Measurements from ENCODE around the gene RAD54L.
"Not testable (repeated sequence)": the region's sequence is repeated elsewhere in the genome, so short reads cannot be mapped to it uniquely, and the experiment has no call there.

Gene RAD54L

GRCh38 chr1:46241733-46242132 lies 5.8 kb upstream of the RAD54L start:
- DNase-seq (ENCODE audit: low spot score): not testable (repeated sequence)

DNA sequence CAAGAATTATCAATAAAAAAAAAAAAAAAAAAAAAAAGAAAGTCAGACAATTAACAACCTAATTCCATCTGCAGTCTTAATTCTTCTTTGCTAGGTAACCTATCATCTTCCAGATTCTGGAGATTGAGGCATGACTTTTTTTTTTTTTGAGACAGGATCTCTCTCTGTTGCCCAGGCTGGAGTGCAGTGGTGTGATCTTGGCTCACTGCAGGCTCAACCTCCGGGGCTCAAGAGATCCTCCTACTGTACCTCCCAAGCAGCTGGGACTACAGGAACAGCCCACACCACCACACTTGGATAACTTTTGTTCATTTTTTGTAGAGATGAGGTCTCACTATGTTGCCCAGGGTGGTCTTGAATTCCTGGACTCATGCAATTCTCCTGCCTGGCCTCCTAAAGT lies 4.6 kb upstream of the RAD54L start:
- no peak for DNase-seq (ENCODE audit: low spot score)

GRCh38 chr1:46243831-46244230 lies 3.7 kb upstream of the RAD54L start:
- DNase-seq (ENCODE audit: low spot score): not testable (repeated sequence)

DNA sequence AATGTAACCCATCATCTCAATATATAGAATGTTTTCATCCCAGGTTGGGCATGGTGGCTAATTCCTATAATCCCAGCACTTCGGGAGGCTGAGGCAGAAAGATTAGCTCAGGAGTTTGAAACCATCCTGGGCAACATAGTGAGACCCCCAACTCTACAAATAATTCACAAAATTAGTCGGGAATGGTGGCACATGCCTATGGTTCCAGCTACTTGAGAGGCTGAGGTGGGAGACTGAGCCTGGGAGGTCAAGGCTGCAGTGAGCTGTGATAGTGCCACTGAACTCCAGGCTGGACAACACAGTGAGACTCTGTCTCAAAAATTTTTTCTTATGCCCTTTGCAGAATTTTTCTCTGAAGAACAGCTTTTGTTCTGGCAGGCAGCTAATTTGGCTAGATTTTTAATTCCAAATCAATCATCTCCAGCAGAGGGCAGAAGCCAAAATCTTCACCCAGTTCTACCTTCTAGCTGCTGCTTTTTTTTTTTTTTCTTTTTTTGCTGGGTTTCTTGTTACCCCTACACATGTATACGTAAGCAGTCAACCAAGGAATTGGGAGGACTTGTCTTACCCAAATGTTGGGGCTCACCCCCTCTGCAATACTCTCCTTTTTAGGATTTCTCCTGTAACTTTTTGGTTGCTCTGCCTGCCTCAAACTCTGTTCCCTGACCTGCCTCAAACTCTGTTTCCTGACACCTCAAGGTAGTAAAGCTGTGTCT lies 2.7 kb upstream of the RAD54L start:
- DNase-seq (ENCODE audit: low spot score): peak; percentile 15

DNA sequence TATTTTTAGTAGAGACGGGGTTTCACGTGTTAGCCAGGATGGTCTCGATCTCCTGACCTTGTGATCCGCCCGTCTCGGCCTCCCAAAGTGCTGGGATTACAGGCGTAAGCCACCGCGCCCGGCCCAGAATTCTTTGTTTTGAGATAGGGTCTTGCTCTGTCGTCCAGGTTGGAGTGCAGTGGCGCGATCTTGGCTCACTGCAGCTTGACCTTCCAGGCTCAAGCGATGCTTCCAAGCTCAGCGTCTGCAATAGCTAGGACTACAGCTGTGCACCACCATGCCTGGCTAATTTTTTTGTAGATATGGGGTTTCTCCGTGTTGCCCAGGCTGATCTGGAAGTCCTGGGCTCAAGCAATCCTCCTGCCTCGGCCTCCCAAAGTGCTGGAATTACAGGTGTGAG lies 1.4 kb upstream of the RAD54L start:
- not testable (repeated sequence) for DNase-seq (ENCODE audit: low spot score)

DNA sequence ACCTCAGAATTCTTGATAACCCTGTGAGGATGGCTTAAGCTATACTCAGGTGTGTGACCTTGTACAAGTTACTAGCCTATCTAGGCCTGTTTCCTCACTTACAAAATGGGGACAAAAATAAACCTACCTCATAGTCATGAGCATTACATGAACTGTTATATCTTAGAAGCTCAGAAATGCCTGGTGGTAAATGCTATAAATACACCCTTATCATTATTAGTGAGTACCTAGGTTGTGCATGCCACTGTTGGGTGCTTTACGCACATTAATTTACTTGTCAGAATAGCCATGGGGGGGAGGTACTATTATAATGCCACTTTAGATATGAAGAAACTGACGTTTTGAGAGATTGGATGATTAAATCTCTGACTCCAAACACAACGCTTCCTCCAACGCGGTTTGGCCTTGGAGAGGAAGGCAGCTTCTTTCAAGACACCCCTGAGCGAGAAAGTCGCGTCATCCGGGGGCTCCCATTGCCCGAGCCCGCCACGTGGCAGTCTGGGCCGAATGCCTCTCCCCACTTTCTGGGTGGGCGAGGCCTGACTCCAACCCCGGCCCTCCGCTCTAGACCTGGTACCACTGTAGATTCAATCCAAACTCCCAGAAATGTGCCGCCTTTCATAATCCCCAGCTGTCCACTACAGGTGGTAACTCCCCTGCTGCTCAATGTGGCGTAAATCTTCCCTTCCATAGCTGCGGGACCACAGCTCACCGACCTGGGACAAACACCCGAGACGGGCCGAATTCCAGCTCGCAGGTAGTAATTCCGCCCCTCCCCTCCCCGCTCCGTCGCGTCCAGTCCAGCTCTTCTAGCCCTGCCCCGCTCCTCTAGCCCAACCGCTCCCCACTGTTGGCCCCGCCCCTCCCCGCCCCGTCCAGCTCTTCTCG lies 771 bp upstream of the RAD54L start:
- DNase-seq (ENCODE audit: low spot score): peak; percentile 21

DNA sequence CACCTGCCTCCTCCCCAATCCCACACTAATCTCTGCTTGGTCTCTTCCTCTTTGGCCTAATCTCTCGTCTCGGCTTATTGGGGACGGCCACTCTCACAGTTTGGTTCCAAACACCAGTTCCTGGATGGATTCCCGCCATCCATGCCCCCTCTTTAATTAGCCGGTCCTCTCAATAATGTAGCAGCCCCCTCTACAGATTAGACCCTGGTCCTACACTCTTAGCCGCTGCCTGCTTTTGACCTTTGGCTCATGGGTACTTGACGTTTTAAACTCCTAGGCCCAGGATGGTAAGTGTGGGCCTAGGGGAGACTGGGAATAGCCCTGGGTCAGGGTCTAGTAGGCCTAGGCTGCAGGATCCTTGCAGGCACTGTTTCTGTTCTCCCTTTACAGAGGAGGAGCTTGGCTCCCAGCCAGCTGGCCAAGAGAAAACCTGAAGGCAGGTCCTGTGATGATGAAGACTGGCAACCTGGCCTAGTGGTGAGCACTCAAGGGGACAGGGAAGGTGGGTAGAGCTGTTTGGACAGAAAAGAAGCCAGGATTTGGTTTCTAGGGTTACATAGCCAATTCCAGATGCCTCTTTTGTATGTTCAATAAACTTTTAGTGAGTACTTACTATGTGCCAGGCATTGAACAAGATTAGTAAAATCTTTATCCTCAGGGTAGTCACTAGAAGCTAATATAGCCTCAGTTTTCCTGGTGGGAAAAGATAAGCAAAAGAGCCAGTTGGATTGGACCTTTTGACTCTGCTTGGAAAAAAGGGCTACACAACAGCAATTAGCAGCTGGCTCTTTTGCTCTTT lies 758 bp downstream of the RAD54L start:
- DNase-seq (ENCODE audit: low spot score): no peak

DNA sequence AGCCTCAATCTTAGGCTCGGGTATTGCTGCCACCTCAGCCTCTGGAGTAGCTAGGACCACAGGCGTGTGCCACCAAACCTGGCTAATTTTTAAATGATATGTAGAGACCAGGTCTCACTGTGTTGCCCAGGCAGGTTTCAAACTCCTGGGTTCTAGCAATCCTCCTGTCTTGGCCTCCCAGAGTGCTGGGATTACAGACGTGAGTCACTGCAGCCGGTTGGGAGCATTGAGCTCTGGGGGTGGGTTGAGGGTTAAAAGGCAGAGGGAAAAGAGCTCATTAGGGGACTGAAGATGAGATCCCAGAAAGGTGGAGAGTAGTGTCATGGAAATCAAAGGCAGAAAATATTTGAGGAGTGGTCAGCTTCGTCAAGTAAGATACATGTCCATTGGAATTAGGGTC lies 7.1 kb downstream of the RAD54L start:
- no peak for DNase-seq (ENCODE audit: low spot score)

DNA sequence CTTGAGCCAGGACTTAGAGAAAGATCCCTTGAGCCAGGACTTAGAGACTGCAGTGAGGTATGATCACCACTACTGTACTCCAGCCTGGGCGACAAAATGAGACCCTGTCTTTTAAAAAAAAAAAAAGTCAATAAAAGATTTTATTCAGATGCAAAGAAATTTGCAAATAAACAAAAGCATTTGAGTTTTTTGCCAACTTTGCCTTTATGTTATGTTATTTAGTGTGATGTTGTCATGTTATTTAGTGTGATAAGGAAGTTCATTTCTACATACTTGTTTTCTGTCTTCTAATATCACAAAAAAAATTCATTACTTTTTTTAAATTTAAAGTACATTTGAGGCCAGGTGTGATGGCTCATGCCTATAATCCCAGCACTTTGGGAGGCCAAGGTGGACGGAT lies 9.0 kb downstream of the RAD54L start:
- DNase-seq (ENCODE audit: low spot score): no peak

GRCh38 chr1:46262508-46262907 lies 14.9 kb downstream of the RAD54L start:
- no peak for DNase-seq (ENCODE audit: low spot score)

DNA sequence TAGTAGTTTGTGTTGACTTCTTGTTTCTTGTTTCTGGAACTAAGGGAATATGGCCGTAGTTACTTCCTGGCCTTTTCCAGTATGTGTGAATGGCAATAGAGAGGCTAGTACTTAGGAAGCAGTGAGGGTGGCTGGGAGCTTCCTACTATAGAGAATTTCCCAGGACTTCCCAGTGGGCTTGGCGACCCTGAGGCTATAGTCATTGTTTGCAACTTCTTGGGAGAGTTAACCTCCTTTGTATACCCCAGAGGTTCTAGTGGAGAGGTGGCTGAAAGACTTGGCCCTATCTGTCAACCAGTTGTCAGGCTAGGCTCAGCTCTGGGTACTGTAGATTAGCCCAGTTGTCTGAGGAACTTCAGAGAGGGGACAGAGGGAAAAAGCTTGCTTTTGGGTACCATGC lies 15.6 kb downstream of the RAD54L start:
- no peak for DNase-seq (ENCODE audit: low spot score)

DNA sequence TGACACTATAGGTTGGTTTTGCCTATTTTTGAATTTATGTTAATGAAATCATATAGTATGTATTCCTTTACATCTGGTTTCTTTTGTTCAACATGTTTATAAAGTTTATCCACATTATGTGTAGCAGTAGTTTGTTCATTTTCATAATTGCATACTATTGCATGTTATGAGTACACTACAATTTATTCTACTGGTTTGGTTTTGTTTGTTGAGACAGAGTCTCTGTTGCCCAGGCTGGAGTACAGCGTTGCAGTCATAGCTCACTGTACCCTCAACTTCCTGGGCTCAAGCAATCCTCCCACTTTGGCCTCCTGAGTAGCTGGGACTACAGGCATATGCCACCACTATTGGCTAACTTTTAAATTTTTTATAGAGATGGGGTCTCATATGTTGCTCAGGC lies 21.0 kb downstream of the RAD54L start:
- DNase-seq (ENCODE audit: low spot score): no peak

- DNase-seq (ENCODE audit: low spot score): no peak
These were observed 26.9 kb downstream of the RAD54L start for GRCh38 chr1:46274225-46275029.

DNA sequence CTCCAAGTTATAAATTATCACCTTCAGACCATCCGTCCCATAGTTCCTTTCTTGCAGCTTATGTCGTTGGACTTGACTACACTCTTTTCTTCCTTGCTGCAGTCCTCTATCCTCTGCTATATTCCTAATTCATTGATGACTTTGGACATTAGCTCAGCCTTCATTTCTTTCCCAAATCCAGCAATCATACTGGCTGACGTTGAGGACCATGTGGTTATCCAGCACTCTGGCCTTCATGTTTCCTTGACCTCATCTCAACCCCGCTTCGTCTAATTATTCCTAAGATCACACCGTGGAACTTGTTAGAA lies 27.4 kb downstream of the RAD54L start:
- no peak for DNase-seq (ENCODE audit: low spot score)

- DNase-seq (ENCODE audit: low spot score): no peak
These were observed 30.3 kb downstream of the RAD54L start for GRCh38 chr1:46277658-46278373.

DNA sequence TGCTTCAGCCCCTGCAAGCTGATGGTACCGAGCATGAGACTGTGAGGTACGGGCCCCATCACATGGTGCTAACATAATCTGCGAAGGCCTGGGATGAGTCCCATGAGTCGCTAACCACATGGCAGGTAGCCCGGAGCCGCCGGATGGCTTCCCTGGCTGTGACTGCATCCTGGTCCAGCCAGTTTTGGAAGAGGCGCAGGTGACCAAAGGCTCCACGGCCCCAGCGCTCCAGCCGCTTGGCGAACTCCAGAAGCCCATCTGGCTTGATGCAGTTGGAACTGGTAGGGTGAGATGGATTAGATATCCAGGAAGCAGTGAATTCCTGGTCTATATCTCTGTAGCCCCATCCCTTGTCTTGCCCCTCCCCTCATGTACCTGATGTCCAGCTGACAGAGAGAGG lies 31.2 kb downstream of the RAD54L start:
- no peak for DNase-seq (ENCODE audit: low spot score)

DNA sequence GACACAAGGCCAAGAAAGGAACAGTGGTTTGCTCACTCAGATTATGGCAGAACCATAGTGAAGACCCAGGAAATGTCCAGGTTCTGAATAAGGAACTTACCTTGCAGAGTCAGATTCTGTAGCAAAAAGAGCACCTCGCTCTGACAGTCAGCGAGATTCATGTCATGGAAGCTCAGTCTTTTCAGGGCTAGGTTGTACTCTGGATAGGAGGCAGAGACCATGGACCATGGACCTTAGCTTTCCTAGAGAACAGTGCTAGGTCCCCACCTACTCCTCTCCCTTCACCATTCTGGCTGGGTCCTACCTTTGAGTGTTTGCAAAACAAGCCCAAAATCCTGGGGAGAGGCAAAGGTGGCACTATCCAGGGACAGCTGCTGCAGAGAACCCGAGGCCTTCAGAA lies 32.5 kb downstream of the RAD54L start:
- DNase-seq (ENCODE audit: low spot score): no peak

GRCh38 chr1:46281021-46281420 lies 33.5 kb downstream of the RAD54L start:
- DNase-seq (ENCODE audit: low spot score): no peak

DNA sequence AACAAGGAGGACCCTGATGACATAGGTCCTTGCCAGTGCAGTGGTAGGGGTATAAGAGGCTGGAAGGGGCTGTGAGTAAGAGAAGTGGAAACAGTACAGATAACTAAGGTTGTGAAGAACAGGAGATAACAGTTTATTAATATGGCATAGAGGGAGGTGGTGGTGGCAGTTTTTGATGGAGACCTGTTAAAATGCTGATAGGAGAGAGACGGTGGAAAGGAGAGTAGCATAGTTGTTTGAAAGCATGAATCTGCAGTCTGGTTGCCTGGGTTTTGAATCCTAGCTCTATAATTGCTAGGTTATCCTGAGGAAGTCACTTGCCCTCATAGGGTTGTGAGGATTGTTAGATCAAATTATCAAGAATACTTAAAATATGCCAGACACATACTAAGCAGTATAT lies 36.5 kb downstream of the RAD54L start:
- no peak for DNase-seq (ENCODE audit: low spot score)

DNA sequence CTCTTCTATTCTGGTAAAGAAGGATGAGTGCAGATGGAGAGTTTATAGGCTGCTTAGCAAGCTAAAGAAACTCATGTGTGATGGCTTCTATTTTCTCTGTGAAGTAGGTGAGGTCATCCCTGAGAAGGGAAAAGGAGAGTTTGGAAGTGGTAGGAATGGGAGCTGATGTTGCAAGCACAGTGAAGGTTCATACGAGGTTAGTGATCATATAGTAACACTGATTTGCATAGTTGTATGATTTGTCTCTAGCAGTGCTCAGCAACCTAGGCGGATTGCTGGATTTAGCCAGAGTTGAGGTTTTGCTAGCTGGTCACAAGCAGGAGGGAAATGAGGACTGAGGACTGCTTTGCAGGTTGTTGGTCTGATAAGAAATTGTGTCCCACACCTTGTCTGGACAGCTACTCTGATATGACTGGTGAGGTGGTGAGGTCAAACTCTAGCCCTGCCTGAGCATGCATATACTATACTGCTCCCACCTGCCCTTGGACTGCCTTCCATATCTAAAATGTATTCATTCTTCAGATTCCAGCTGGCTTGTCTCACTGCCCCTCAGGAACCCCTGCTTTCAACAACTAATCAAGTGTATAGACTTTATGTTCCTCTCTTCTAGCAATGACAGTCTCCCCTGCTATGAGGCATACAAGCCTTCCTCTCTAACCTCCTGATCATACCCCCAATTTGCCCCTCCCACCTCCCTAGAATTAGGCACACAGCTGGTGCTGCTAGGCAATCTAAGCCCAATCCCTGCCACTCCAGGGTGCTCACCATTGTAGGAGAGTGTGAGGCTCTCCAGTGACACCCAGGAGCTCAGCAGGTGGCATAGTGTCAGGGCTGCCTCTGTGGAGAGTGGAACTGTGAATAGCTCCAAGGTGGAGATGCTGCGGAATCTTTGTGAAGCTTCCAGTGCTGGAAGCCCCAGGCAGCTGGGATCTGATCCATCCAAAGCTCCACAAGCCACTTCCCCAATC lies 37.3 kb downstream of the RAD54L start:
- no peak for DNase-seq (ENCODE audit: low spot score)

All from CD4-positive, alpha-beta T cell treated with Interleukin-15 for 4 hours (primary cell).